MCF 10A (cell line): ENCODE measurements around the gene CEP85L. TPM values are rescaled to one million over a fixed set of nuclear protein-coding genes. Genes with fewer than 3 reads are reported as not detected.

Experiments
- BruUV-seq: library from RNA; stranded (reverse); fragments of 400-500 nt; replicated peaks from 2 replicates; lab custom pipeline; 2021; lab: Mats Ljungman, UMichigan
- CTCF ChIA-PET: fragments of 300-600 bp; sonication (Branson Sonifier 250); formaldehyde crosslinking; extraction: SDS; loops from one replicate; lab custom pipeline; 2021; ENCODE audit warnings: antibody characterized with exemption, inconsistent platforms; lab: Yijun Ruan, JAX
- POLR2A ChIA-PET: fragments of 300-600, 350-650 bp; sonication (Branson Sonifier 250); formaldehyde crosslinking; extraction: SDS; loops from one replicate; lab custom pipeline; 2020; ENCODE audit warnings: antibody characterized with exemption, inconsistent platforms; lab: Yijun Ruan, JAX
- DNase-seq: peaks from one replicate; pipeline ENCODE4 v3.0.0-alpha.2; 2018; ENCODE audit not compliant: unreplicated experiment
- H3K27ac Mint-ChIP-seq: one replicate; pipeline ENCODE4 v1.8.0; 2022; ENCODE audit warnings: mild to moderate bottlenecking, low read depth, mixed read lengths; ENCODE audit not compliant: unreplicated experiment
- H3K27me3 Mint-ChIP-seq: one replicate; pipeline ENCODE4 v1.8.0; 2022; ENCODE audit warnings: mixed read lengths; ENCODE audit not compliant: insufficient read depth, unreplicated experiment
- H3K36me3 Mint-ChIP-seq: one replicate; pipeline ENCODE4 v1.8.0; 2022; ENCODE audit warnings: mild to moderate bottlenecking, moderate library complexity, mixed read lengths; ENCODE audit not compliant: insufficient read depth, unreplicated experiment
- H3K4me1 Mint-ChIP-seq: one replicate; pipeline ENCODE4 v1.8.0; 2022; ENCODE audit warnings: mixed read lengths; ENCODE audit not compliant: insufficient read depth, unreplicated experiment
- H3K4me3 Mint-ChIP-seq: one replicate; pipeline ENCODE4 v1.8.0; 2022; ENCODE audit warnings: mild to moderate bottlenecking, moderate library complexity, mixed read lengths; ENCODE audit not compliant: unreplicated experiment
- H3K9me3 Mint-ChIP-seq: one replicate; pipeline ENCODE4 v1.8.0; 2022; ENCODE audit warnings: mixed read lengths; ENCODE audit not compliant: unreplicated experiment
- intact Hi-C: fragments of 100-400 bp; cut with micrococcal nuclease; formaldehyde crosslinking; loops from 2 replicates; pipeline ENCODE4 v1.14.1; 2022
- total RNA-seq: library from RNA; stranded (reverse); gene quantifications from 2 replicates; pipeline ENCODE4 v1.2.3, GENCODE V29; 2022
- TF ChIP-seq, protein P1 (sequence below): fragments of 200-600 bp; IDR thresholded peaks from one replicate; pipeline ENCODE4 v1.8.0; 2022; ENCODE audit warnings: antibody characterized with exemption, mild to moderate bottlenecking; ENCODE audit not compliant: unreplicated experiment

Gene CEP85L
- total RNA-seq, 1 experiment from 2014 or later: 8.4 TPM

DNA sequence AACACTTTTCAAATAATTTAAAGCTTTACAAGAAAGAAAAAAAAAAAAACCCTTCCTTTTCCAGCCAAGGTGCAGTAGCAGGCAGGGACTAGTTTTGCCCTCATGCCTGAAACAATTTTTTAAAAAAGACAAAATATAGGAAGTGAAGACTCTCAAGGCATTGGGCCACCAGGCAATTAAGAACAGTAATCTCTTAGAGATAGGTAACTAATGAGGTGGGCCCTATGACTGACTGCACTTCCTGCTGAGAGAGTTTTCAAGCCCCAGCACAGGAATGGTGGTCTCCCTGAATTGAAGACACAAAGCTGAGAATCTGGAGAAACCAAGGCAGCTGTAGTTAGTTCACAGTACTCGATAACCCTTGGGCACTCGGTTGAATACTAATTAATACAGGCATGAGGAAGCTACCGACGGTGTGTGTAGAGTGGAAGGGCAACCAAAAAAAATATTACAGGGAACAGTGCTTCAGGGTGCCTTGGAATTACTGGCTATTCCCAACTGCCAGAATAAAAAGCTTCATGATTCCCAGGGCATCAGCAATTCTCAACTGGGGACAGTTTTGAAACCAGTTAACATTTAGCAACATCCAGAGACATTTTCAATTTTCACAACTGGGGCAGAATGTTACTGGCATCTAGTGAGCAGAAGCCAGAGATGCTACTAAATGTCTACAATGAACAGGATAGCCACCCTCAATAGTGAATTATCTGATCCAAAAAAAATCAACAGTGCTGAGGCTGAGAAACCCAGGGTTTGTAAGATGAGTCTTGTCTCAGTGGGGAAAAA is 139.3 kb downstream of the CEP85L start:
- Mint-ChIP-seq H3K4me3 (no peak overlapping the region), H3K36me3 (no peaks in the 10 kb centered on the region), H3K9me3 (no peaks in the 10 kb centered on the region), H3K27me3 (no peaks in the 10 kb centered on the region), H3K27ac (no peak overlapping the region), H3K4me1 (no peaks in the 10 kb centered on the region)
- DNase-seq: no peak
- CTCF ChIA-PET: interaction anchor here (0.5 to 3.6 kb wide), 18 partner anchors 9 to 1165 kb away, joined by 3 to 45 read pairs (median 4); no protein-coding TSS in a partner anchor
- BruUV-seq: no TSS peak
- POLR2A ChIA-PET: no interaction called here
- intact Hi-C loops: no loop called here
- TF ChIP-seq, protein P1, sequence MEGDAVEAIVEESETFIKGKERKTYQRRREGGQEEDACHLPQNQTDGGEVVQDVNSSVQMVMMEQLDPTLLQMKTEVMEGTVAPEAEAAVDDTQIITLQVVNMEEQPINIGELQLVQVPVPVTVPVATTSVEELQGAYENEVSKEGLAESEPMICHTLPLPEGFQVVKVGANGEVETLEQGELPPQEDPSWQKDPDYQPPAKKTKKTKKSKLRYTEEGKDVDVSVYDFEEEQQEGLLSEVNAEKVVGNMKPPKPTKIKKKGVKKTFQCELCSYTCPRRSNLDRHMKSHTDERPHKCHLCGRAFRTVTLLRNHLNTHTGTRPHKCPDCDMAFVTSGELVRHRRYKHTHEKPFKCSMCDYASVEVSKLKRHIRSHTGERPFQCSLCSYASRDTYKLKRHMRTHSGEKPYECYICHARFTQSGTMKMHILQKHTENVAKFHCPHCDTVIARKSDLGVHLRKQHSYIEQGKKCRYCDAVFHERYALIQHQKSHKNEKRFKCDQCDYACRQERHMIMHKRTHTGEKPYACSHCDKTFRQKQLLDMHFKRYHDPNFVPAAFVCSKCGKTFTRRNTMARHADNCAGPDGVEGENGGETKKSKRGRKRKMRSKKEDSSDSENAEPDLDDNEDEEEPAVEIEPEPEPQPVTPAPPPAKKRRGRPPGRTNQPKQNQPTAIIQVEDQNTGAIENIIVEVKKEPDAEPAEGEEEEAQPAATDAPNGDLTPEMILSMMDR: no peak

DNA sequence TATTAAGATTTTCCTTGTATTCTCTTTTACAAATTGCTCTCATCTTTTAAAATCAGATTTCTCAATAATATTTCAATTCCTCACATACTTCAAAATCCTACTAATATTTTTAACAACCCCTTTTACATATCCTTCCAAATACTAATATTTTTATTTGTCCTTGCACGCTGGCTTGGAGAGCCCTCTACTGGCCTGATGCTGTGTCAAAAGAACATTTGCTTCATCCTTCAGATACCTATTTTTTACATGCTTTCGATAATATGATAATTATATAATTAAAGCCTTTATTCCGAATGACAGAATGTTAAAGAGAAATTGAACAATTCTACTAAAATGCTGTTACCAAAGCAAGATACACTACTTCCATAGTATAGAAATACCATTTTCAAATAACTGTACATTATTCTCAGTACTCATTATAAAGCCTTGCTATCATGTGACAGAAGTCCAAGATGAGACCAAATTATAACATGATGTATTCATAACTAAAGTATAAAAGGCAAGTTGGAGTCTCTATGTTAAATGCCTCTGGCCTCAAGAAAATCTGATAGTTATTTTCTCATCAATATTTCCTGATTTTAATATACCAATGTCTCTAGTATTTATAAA is 142.3 kb downstream of the CEP85L start:
- Mint-ChIP-seq H3K4me3 (no peak overlapping the region), H3K27me3 (no peaks in the 10 kb centered on the region), H3K4me1 (no peaks in the 10 kb centered on the region), H3K27ac (no peak overlapping the region), H3K9me3 (no peaks in the 10 kb centered on the region), H3K36me3 (no peaks in the 10 kb centered on the region)
- BruUV-seq: no TSS peak
- TF ChIP-seq, protein P1: peak; percentile 63
- DNase-seq: peak; percentile 43
- POLR2A ChIA-PET: no interaction called here
- intact Hi-C loops: loop anchor here (1.0 to 5.0 kb wide), 7 partner anchors 42 to 667 kb away; no protein-coding TSS in a partner anchor
- CTCF ChIA-PET: interaction anchor here (3.6 kb wide), 1 partner anchor 224 kb away, joined by 45 read pairs; no protein-coding TSS in a partner anchor

DNA sequence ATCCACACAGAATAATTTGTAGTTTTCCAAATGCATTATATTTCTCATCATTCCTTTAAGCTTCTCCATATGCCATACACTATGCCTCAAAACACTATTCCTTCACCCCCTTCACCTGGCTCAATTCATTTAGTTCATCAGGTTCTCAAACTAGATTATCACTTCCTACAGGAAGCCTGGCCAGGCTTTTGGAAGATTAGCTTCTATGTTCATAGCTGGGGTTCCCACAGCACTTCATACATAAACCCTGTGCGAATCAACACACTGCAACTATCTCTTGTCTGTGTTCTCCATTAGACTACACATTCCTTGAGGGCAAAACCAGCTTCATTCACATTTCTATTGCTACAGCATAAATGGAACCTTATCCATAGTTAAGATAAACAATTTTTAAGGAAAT is 143.8 kb downstream of the CEP85L start:
- POLR2A ChIA-PET: no interaction called here
- Mint-ChIP-seq H3K27me3 (no peaks in the 10 kb centered on the region), H3K4me1 (no peaks in the 10 kb centered on the region), H3K9me3 (no peaks in the 10 kb centered on the region), H3K27ac (no peak overlapping the region), H3K4me3 (no peak overlapping the region), H3K36me3 (no peaks in the 10 kb centered on the region)
- CTCF ChIA-PET: interaction anchor here (0.6 to 1.2 kb wide), 10 partner anchors 17 to 391 kb away, joined by 3 to 5 read pairs (median 3); no protein-coding TSS in a partner anchor
- intact Hi-C loops: loop anchor here (2.0 to 5.0 kb wide), 3 partner anchors 111 to 665 kb away; no protein-coding TSS in a partner anchor
- no peak for DNase-seq
- TF ChIP-seq, protein P1: no peak
- BruUV-seq: no TSS peak

DNA sequence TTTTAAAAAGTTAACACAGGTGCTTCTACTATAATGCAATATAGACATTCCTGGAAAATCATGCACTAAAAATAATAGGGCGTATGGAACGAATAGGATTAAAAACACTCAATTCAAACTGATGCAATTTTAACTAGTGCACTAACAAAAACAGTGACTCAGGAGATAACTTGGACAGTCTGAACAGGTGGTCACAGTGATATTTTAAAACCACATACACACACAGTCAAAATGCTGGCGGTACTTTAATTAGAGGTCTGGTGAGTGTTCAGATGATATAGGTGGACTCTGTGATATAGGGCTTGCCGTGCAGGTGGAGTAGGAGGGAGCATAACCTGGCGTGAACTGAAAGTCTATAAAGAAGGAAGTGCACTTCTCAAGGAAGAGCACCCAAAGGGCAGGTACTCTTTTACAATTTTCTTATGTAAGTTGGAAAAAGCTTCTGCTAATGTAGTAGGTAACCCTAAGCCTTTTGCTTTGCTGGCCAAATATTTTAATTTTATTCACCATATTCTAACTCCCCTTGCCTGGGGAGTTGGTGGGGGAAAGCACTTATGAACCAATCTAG is 145.2 kb downstream of the CEP85L start:
- ChIA-PET CTCF (interaction anchor here (0.6 kb wide), 1 partner anchor 34 kb away, joined by 4 read pairs; no protein-coding TSS in a partner anchor), POLR2A (interaction anchor here (0.8 kb wide), 1 partner anchor 12 kb away, joined by 3 read pairs; no protein-coding TSS in a partner anchor)
- TF ChIP-seq, protein P1: no peak
- no peak for DNase-seq
- no peak overlapping the region for H3K27ac Mint-ChIP-seq
- H3K36me3 Mint-ChIP-seq: no peaks in the 10 kb centered on the region
- no peaks in the 10 kb centered on the region for H3K4me1 Mint-ChIP-seq
- H3K4me3 Mint-ChIP-seq: no peak overlapping the region
- no peaks in the 10 kb centered on the region for H3K27me3 Mint-ChIP-seq
- H3K9me3 Mint-ChIP-seq: peaks cover 7% of the 10 kb centered on the region
- intact Hi-C loops: loop anchor here (5.0 kb wide), 1 partner anchor 664 kb away; no protein-coding TSS in a partner anchor
- no TSS peak for BruUV-seq
